Measurements from ENCODE around the gene SKAP2.
"Not testable (repeated sequence)": the region's sequence is repeated elsewhere in the genome, so short reads cannot be mapped to it uniquely, and the experiment has no call there.

SKAP2 gene

GRCh38 chr7:26856176-26856985 is 8.0 kb downstream of the SKAP2 start:
- no peak for DNase-seq

- no peak for DNase-seq
These were observed 9.2 kb downstream of the SKAP2 start for GRCh38 chr7:26854876-26855855.

- peak; percentile 59 for DNase-seq
These were observed 10.5 kb downstream of the SKAP2 start for GRCh38 chr7:26853788-26854393.

- DNase-seq = no peak
These were observed 14.2 kb downstream of the SKAP2 start for GRCh38 chr7:26850193-26850651.

- DNase-seq = no peak
These were observed 20.7 kb downstream of the SKAP2 start for GRCh38 chr7:26843705-26844104.

- DNase-seq = no peak
These were observed 21.5 kb downstream of the SKAP2 start for GRCh38 chr7:26842897-26843296.

GRCh38 chr7:26841003-26841739 is 23.2 kb downstream of the SKAP2 start:
- DNase-seq = no peak

- DNase-seq = not testable (repeated sequence)
These were observed 27.6 kb downstream of the SKAP2 start for GRCh38 chr7:26836793-26837192.

- no peak for DNase-seq
These were observed 49.0 kb downstream of the SKAP2 start for GRCh38 chr7:26815426-26815825.

- no peak for DNase-seq
These were observed 51.0 kb downstream of the SKAP2 start for GRCh38 chr7:26813432-26813831.

GRCh38 chr7:26794541-26794940 is 69.8 kb downstream of the SKAP2 start:
- DNase-seq = no peak

GRCh38 chr7:26792576-26792975 is 71.8 kb downstream of the SKAP2 start:
- no peak for DNase-seq

GRCh38 chr7:26792006-26792405 is 72.4 kb downstream of the SKAP2 start:
- peak; percentile 57 for DNase-seq

GRCh38 chr7:26789481-26790184 is 74.8 kb downstream of the SKAP2 start:
- no peak for DNase-seq

GRCh38 chr7:26787701-26788100 is 76.7 kb downstream of the SKAP2 start:
- no peak for DNase-seq

- no peak for DNase-seq
These were observed 80.3 kb downstream of the SKAP2 start for GRCh38 chr7:26784118-26784517.

- DNase-seq = no peak
These were observed 81.9 kb downstream of the SKAP2 start for GRCh38 chr7:26782501-26782900.

- DNase-seq = no peak
These were observed 84.3 kb downstream of the SKAP2 start for GRCh38 chr7:26779978-26780595.

- DNase-seq = no peak
These were observed 87.0 kb downstream of the SKAP2 start for GRCh38 chr7:26777385-26777784.

- DNase-seq = no peak
These were observed 103.9 kb downstream of the SKAP2 start for GRCh38 chr7:26760501-26760900.

- DNase-seq = no peak
These were observed 105.3 kb downstream of the SKAP2 start for GRCh38 chr7:26759108-26759507.

All from hematopoietic multipotent progenitor cell treated with erythropoietin and hydrocortisone succinate and interleukin-3 and kit ligand, for 8 days (in vitro differentiated cells).